HG02884 (cell line): ENCODE results near the gene NINJ2.
"Not testable (repeated sequence)": the region's sequence is repeated elsewhere in the genome, so short reads cannot be mapped to it uniquely, and the experiment has no call there.

ENCODE experiments used
- ATAC-seq: cut with Tn5 transposase; IDR thresholded peaks from one replicate; pipeline ENCODE4 v1.9.1; 2021; ENCODE audit warnings: mild to moderate bottlenecking, moderate library complexity; ENCODE audit not compliant: unreplicated experiment

The NINJ2 gene

DNA sequence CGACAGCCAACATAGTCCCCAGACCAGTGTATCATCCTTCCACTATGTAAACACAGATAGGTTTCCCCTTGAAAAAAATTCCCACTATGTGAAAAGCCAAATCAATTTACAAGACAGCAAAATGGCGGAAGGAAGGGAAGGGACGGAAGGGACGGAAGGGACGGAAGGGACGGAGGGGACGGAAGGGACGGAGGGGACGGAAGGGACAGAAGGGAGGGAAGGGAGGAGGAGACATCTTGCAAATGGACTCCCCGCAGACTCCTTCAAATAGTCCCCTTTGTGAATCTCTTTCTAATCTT lies 75.3 kb downstream of the NINJ2 start:
- ATAC-seq: no peak

DNA sequence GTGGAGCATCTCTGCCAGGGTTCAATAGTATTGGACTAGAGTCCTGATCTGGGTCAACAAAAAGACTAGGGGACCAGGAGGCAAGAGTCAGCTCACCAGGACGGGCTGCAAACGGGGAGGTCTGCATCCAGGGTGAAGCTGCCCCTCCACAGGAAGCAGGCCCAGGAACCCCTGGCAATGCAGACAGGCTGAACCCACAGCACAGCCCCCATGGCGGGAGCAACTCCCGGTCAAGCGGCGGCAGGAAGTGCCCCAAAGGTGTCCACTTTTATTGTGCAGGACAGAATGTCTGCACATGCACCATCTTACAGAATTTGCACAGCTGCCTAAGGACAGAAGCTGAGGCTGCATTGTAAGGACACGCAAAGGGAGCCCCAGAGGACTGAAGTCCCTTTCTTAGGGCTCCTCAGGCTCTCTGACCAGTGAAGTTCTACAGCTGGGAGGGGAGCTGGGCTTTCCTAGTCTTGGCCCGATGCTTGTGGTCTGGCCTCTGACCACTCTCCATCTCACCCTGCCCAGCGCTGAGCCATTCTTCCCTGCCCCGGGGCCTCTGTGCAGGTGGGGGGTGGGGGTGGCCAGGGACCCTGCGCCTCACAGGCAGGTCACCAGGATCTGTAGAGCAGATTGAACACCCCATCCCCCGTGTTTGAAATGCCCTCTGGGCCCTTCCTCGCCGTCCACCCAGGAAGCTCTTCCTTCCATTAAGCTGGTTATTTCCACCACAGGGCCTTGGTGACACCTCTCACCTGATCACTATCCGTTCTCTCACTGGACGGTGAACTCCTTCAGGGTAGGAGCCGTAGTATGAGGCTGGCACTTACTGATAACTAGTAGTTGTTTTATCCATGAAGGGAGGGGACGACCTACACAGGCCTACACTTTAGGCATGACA lies 75.9 kb downstream of the NINJ2 start:
- ATAC-seq: no peak

DNA sequence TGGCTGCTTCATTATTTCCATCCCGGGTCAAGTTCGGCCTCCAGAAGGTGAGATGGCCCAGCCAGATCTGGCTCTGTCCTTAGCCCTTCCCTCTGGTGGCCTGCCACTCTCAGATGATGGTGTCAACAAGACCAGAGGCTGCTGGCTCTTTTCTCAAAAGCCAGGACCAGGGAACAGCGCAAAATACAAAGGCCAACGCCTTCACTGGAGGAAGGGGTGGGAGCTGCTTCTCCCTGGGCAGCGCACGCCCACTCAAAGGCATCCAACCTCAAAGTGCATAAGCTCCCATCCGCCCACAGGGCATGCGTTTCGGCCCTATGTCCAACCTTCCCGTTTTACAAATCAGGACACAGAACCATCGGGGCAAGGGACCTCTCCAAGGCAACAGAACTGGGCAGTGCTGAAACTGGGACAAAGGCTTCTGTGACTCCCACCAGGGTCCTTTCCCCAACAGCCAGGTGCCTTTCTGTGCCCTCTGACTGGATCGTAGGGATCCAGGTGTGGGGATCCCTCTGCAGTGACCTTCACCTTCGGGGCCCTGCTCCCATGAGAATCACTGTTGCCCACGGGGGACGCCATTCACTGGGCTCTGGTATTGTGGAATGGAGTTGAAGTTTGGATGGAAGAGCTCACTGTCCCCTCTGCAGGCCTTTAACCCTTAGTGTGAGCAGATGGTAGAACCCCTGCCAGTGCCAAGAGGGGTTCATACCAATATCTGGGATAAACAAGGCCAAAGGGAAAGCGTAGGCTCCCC lies 76.8 kb downstream of the NINJ2 start:
- no peak for ATAC-seq

DNA sequence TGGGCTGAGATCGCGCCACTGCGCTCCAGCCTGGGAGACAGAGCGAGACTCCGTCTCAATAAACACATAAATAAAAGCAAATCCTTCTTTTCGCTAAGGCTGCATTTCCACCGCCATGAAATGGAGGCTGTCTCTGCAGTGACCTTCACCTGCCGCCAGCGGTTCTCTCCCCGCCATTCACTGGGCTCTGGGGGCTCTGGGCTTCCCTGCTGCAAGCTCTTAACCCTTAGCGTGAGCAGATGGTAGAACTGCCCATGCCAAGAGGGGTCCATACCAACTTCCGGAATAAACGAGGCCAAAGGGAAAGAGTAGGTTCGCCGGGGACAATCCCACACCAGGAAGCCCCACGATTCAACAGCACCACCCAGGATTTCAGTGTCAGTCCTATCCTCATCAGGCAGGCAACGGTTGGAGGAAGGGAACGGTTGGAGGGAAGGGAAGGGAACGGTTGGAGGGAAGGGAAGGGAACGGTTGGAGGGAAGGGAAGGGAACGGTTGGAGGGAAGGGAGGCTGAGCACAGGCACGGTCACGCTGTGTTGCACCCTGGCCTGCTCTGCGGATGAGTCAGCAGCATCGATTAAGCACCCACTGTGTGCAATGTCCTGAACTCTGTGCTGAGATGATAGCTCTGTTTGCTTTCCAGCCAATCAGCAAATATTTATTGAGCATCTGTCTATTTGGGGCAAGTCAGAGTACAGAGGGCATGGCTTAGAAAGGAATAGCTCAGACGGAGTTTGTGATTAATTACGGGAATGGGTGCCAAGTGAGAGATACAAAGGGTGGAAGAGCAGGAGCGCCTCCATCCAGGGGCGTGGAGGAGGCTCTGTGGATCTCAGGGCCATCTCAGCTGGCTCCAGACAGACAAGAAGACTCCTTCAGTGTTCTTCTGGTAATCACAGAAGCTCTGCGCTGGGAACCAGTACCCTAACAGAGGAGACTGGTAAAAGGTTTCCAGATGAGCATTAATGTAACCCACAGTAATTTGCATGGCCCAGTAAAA lies 77.9 kb downstream of the NINJ2 start:
- no peak for ATAC-seq

DNA sequence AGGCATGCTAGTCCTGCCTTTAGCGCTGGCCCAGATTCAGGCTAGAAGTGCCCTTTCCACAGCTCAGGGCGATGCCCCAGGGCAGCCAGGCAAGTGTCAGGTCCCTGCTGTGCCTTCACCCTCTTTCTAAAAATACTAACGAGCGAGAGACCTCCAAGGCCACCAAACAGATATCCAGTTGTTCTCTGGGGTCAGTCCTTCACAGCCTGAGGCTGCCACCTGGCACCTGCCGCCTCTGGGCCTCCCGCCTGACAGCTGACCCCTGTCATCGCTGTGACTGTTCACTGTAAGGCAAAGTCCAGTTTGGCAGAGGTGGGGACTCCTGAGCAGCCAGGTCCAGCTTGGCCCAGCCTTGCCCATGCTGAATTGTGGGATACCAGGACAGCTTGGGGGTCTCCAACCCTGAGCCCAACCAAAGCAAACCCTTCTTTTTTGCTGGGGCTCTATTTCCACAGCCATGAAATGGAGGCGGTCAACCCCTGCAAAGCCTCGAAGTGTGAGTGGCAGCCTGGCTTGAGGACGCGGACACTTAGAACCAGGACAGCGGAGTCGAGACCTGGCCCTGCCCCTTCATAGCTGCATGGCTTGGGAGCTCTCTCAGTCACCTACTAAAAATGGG lies 79.9 kb downstream of the NINJ2 start:
- no peak for ATAC-seq

DNA sequence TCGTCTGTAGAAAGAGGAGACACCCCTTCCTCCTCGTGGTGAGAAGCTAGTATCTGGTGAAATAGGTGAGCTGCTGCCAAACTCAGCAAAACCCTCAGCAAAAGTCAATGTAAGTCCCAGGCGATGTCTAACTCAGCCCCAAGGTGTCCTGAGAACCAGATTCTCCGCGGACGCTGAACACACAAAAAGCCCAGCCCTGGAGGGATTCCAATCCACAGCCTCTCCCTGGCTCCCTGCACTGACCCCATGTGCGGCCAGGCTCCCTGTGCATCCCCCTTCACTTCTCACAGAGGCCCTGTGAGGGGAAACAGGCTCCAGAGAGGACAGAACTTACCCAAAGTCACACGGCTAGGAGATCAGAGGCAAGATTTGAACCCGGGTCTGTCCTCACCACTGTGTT lies 81.5 kb downstream of the NINJ2 start:
- no peak for ATAC-seq

DNA sequence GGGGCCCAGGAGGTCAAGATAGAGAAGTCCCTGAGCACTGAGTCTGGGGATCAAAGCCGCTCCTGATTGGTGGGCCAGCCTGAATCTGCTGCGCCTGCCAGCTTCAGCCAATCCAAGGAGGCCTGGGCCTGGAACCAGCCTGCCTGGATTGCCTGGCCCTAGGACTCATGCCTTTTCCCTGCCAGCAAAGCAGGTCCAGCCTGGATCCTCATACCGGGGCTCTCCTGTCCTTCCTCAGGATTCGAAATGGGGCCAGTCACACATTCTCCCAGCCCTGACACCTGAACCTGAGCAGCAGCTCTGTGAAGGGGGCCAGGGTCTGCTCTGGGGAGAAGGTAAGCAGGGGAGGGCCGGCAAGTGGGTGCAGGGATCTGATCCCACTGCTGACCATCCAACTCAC lies 81.9 kb downstream of the NINJ2 start:
- ATAC-seq: no peak

DNA sequence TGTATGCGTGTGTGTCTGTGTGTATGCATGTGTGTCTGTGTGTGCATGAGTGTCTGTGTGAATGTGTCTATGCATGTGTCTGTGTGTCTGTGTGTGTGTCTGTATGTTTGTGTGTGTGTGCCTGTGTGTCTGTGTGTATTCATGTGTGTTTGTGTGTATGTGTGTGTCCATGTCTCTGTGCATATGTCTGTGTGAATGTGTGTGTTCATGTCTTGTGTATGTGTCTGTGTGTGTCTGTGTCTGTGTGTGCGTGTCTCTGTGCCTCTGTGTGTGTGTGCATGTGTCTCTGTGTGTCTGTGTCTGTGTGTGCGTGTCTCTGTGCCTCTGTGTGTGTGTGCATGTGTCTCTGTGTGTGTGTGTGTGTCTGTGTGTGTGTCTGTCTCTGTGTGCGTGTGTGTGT lies 82.4 kb downstream of the NINJ2 start:
- ATAC-seq: no peak

DNA sequence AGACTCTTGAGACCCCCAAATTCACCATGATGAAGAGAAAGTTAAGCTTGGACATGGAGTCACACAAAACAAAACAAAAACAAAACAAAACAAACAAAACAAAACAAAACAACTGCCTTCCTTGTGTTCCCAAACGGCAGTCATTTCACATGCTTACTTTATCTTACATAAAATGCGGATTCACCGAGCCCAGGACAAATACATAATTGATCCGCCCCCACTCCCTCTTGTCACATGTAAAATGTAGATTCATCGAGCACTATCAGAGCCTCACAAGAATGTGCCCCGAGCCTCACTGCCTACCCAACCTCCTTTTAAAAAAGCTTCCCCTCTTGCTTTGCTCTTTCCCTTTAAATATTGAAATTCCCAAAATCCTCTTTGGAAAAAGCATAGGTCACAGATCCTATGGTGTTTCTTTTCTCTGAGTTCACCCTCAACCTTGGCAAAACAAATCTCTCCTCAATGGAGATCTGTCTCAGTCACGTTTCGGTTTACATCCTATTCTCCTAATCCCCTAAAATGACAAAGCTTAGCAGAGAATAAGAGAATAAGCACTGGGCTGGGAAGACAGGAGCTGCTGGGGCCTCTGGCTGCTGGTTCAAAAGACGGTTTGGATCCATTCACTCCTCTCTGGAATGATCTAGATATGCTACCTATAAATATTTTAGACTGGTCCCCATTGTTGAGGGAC lies 83.7 kb downstream of the NINJ2 start:
- no peak for ATAC-seq

DNA sequence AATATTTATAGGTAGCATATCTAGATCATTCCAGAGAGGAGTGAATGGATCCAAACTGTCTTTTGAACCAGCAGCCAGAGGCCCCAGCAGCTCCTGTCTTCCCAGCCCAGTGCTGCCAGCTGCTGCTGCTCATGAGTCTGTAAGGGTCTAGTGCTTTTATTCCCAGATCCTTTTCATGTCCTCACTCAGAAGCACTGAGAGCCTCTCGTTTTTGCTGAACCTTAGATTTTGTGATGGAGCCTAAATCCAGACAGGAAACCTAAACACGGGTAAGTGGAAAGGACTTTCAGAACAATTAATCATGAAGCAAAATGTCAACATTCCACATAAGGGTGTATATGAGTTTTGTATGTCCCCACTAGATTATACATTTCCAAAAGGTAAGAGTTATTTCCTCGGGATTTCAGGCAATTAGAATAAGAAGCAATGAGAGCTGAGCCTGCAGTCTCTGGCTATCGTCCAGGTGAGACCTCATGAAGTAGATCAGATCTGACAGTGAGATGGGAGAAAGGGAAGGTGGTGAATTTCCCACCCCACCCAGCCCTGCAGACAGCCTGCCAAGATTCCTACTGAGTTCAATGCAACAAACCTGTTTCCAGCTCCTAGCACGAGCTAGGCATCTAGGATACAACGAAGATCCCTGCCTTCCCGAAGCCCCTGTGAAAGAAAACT lies 84.4 kb downstream of the NINJ2 start:
- no peak for ATAC-seq

DNA sequence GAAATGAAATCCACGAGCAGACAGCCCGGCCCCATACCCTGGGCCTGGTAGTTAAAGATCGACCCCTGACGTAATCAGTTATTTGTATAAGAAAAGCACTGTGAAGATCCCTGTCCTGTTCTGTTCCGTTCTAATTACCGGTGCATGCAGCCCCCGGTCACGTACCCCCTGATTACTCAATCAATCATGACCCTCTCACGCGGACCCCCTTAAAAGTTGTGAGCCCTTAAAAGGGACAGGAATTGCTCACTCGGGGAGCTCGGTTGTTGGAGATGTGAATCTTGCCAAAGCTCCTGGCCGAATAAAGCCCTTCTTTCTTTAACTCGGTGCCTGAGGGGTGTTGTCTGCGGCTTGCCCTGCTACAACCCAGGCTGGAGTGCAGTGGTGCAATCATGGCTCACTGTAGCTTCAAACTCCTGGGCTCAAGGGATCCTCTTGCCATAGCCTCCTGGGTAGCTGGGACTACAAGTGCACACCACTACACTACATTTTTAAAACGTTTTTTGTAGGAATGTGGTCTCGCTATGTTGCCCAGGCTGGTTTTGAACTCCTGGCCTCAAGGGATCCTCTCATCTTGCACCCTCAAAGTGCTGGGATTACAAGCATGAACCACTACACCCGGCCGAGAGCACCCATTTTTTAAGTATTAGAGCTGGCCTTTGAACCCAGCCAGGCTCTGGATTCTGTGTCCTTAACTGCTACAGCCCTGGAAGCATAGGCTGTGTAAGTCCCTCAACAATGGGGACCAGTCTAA lies 85.1 kb downstream of the NINJ2 start:
- not testable (repeated sequence) for ATAC-seq

DNA sequence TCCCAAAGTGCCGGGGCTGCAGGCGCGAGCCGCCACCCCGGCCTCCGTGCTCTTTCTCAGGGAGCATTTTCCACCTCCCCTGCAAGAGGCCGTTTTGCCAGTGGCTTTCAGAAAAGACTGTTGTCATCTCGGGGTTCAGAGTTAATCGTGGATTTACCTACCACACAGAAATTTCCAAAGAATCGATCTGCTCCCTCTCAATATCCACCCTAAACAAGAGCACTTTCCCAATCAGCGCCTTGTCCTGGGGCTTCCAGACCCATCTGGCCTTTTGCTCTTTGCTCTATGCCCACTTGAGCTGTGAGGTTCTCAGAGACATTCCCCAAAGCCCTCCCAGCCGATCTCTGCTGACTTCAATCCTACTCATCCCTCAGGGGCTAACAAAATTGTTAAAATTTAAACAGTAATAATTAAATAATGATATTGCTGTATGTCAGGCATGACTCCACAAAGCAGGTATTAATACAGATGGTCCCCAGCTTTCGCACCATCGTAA lies 86.6 kb downstream of the NINJ2 start:
- no peak for ATAC-seq

DNA sequence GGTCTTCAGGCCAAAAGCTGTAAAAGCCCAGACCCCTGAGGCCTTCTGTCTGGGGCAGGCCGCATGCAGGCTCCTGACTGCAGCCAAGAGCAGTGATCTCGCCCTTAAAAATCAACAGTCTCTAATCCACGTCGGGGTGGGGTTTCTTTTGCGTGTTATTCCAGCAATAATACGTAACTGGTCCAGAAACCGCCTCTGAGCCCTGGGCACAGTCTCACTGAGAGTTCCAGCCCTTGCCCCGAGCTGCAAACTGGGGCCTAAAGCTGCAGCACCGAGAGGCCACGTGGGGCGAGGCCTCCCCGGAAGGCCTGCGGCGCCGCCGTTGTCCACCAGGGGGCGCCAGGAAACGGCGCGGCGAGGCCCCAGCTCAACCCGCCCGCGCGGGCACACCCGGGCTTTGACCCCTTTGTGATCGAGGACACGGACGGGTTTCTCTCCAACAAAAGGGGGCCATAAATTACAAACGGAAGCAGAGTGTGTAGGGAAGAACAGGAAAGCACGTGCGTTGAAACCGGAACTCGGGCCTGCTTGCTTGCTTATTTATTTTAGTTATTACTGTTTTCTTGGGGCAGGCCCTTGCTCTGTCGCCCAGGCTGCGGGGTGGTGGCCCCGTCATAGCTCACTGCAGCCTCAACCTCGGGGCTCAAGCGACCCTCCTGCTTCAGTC lies 87.2 kb downstream of the NINJ2 start:
- no peak for ATAC-seq

DNA sequence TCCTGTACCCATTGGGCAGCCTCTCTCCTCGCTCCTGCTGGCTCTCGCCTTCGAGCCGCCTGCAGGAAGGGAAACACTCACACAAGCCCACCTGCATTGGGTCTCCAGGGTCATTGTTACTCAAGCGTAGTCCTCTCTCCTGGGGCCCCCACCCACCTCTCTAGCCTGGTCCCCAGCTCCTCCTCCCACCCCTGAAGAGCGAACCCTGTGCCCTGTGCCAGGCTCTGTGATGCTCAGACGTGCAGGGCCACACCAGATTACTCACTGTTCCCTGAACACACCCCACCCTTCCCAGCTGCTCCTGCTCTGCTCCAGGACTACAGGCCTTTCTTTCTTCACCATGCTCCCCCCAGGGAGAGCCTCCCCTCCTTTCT lies 88.1 kb downstream of the NINJ2 start:
- ATAC-seq: no peak

DNA sequence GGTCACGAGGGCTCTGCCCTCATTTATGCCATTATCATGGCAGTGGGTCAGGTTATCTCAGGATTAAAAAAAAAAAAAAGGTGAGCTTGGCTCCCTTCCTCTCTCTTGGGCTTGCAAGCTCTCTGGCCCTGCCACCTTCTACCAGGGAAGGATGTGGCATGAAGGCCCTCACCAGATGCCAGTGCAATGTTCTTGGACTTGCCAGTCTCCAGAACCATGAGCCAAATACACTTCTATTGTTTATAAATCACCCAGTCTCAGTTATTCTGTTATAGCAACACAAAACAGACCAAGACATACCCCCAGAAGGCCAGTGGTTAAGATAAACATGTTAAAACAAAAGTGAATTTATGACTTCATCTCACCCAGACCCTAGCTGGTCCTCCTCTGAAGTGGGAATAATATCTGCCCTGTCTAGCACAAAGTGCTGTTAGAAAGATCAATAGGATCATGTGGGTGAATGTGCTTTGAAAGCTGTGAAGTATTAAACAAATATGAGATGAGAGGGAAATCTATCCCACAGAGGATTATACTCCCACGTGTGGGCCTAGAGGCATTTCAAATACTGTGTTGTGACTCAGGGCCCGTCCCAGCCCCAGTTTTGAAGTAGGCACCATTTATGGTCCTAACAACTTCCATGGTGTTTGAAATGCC lies 88.6 kb downstream of the NINJ2 start:
- ATAC-seq: no peak

DNA sequence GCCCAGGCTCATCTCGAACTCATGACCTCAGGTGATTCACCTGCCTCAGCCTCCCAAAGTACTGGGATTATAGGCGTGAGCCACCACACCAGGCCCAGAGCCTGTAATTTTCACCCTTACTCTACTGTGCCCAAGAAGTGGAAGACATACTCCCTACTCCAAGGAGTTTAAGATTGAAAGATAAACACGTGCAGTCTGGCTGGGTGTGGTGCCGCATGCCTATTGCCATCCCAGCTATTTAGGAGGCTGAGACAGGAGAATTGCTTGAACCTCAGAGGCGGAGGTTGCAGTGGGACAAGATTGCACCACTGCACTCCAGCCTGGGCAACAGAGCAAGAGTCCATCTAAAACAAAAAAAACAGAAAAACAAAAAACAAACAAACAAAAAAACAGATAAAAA lies 90.0 kb downstream of the NINJ2 start:
- ATAC-seq: no peak

DNA sequence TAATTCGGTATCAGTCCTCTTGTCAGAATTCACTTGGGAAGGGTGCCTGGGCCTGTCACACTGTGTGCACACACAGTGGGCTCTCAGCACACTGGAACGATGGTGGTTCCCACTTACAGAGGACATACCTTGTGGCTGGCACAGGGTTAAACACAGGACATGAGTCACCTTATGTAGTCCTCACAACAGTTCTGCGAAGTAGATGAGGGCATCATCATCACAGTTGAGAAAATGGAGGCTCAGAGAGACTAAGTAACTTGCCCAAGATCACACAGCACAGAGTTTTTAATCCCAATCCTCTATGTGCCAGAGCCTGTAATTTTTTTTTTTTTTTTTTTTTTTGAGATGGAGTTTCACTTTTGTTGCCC lies 90.7 kb downstream of the NINJ2 start:
- ATAC-seq: no peak
